Activated B cell treated with CpG ODN at 0.5 μM for 24 hours (primary cell): ENCODE measurements around the gene SPDYE4. TPM values are rescaled to one million over a fixed set of nuclear protein-coding genes. Genes with fewer than 3 reads are reported as not detected.

Experiments
- ATAC-seq: fragments of 200-7000 bp; cut with Tn5 transposase; one replicate; pipeline ENCODE4 v1.10.0; 2021; ENCODE audit warnings: low read depth, mild to moderate bottlenecking, moderate library complexity
- CTCF ChIA-PET: fragments of 350-600 bp; sonication (Branson Sonifier 250); formaldehyde crosslinking; loops from one replicate; lab custom pipeline; 2021; ENCODE audit warnings: antibody characterized with exemption; lab: Charles Lee
- POLR2A ChIA-PET: fragments of 350-600 bp; sonication (Branson Sonifier 250); formaldehyde crosslinking; loops from one replicate; lab custom pipeline; 2021; ENCODE audit warnings: antibody characterized with exemption; lab: Charles Lee
- DNase-seq: peaks from one replicate; pipeline ENCODE4 v3.0.0; 2022
- H3K27ac Mint-ChIP-seq: one replicate; pipeline ENCODE4 v1.8.0; 2020; ENCODE audit warnings: mixed read lengths
- H3K27me3 Mint-ChIP-seq: one replicate; pipeline ENCODE4 v1.8.0; 2021; ENCODE audit warnings: mixed read lengths
- H3K36me3 Mint-ChIP-seq: one replicate; pipeline ENCODE4 v1.8.0; 2021; ENCODE audit warnings: low read depth, mixed read lengths
- H3K4me1 Mint-ChIP-seq: one replicate; pipeline ENCODE4 v1.8.0; 2021; ENCODE audit warnings: mixed read lengths
- H3K4me3 Mint-ChIP-seq: one replicate; pipeline ENCODE4 v1.8.0; 2020; ENCODE audit warnings: mild to moderate bottlenecking, mixed read lengths
- H3K9me3 Mint-ChIP-seq: one replicate; pipeline ENCODE4 v1.8.0; 2020; ENCODE audit warnings: mixed read lengths
- intact Hi-C: fragments of 100-400 bp; cut with micrococcal nuclease; formaldehyde crosslinking; loops from one replicate; pipeline ENCODE4 v1.15.1; 2024
- total RNA-seq: library from RNA; stranded (reverse); gene quantifications from 2 replicates; pipeline ENCODE4 v1.2.3, GENCODE V29; 2022
- TF ChIP-seq, protein P1 (sequence below): fragments of 200-600 bp; IDR thresholded peaks from one replicate; pipeline ENCODE4 v1.8.0; 2022; ENCODE audit warnings: antibody characterized with exemption, mild to moderate bottlenecking

The SPDYE4 gene
- total RNA-seq, 1 donor from 2014 or later, result not detected

- CTCF ChIA-PET, result no interaction called here
- H3K4me3 Mint-ChIP-seq, result no peak overlapping the region
- no peak overlapping the region for H3K27ac Mint-ChIP-seq
- peaks cover 11% of the 10 kb centered on the region for H3K27me3 Mint-ChIP-seq
- no peaks in the 10 kb centered on the region for H3K9me3 Mint-ChIP-seq
- intact Hi-C loops, result no loop called here
- H3K36me3 Mint-ChIP-seq, result no peaks in the 10 kb centered on the region
- POLR2A ChIA-PET, result no interaction called here
- no peak for ATAC-seq
- TF ChIP-seq, protein P1, sequence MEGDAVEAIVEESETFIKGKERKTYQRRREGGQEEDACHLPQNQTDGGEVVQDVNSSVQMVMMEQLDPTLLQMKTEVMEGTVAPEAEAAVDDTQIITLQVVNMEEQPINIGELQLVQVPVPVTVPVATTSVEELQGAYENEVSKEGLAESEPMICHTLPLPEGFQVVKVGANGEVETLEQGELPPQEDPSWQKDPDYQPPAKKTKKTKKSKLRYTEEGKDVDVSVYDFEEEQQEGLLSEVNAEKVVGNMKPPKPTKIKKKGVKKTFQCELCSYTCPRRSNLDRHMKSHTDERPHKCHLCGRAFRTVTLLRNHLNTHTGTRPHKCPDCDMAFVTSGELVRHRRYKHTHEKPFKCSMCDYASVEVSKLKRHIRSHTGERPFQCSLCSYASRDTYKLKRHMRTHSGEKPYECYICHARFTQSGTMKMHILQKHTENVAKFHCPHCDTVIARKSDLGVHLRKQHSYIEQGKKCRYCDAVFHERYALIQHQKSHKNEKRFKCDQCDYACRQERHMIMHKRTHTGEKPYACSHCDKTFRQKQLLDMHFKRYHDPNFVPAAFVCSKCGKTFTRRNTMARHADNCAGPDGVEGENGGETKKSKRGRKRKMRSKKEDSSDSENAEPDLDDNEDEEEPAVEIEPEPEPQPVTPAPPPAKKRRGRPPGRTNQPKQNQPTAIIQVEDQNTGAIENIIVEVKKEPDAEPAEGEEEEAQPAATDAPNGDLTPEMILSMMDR, result no peak
- peaks cover 2% of the 10 kb centered on the region for H3K4me1 Mint-ChIP-seq
- no peak for DNase-seq
Measured at GRCh38 chr17:8725881-8726876, 32.2 kb downstream of the SPDYE4 start.

DNA sequence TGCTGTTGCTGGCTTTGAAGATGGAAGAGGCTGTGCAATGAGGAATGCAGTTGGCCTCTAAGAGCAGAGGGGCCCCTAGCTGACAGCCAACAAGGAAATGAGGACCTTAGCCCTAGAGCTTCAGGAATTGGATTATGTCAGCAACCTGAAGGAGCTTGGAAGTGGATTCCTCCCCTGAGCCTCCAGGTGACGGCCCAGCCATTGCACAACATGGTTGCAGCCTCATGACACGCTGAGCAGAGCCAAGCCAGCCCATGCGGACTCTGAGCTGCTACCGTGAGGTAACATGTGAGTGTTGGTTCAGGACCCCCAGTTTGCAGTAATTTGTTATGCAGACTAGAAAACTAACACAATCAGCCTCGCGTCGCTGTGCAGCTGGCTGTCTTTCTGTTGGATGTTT is 33.9 kb downstream of the SPDYE4 start:
- intact Hi-C loops, result no loop called here
- Mint-ChIP-seq H3K9me3 (no peaks in the 10 kb centered on the region), H3K36me3 (no peaks in the 10 kb centered on the region), H3K4me3 (no peak overlapping the region), H3K4me1 (peaks cover 2% of the 10 kb centered on the region), H3K27me3 (peaks cover 9% of the 10 kb centered on the region), H3K27ac (no peak overlapping the region)
- TF ChIP-seq, protein P1, result no peak
- ChIA-PET CTCF (no interaction called here), POLR2A (no interaction called here)
- DNase-seq (no peak), ATAC-seq (no peak)

- intact Hi-C loops, result no loop called here
- Mint-ChIP-seq H3K4me1 (no peaks in the 10 kb centered on the region), H3K4me3 (no peak overlapping the region), H3K36me3 (no peaks in the 10 kb centered on the region), H3K27me3 (peaks cover 5% of the 10 kb centered on the region), H3K27ac (no peak overlapping the region), H3K9me3 (peaks cover 2% of the 10 kb centered on the region)
- CTCF ChIA-PET, result no interaction called here
- ATAC-seq (no peak), DNase-seq (no peak)
- POLR2A ChIA-PET, result no interaction called here
- TF ChIP-seq, protein P1, result no peak
Measured at GRCh38 chr17:8720596-8720995, 37.8 kb downstream of the SPDYE4 start.

GRCh38 chr17:8719291-8720246 is 38.8 kb downstream of the SPDYE4 start:
- no peaks in the 10 kb centered on the region for H3K36me3 Mint-ChIP-seq
- H3K9me3 Mint-ChIP-seq, result peaks cover 2% of the 10 kb centered on the region
- intact Hi-C loops, result no loop called here
- CTCF ChIA-PET, result no interaction called here
- no peak for DNase-seq
- no peak overlapping the region for H3K4me3 Mint-ChIP-seq
- no peaks in the 10 kb centered on the region for H3K4me1 Mint-ChIP-seq
- ATAC-seq, result no peak
- POLR2A ChIA-PET, result no interaction called here
- TF ChIP-seq, protein P1, result no peak
- peaks cover 6% of the 10 kb centered on the region for H3K27me3 Mint-ChIP-seq
- H3K27ac Mint-ChIP-seq, result no peak overlapping the region
